ENCODE results near the gene ASB9.
"Not testable (repeated sequence)": the region's sequence is repeated elsewhere in the genome, so short reads cannot be mapped to it uniquely, and the experiment has no call there.

The ASB9 gene

DNA sequence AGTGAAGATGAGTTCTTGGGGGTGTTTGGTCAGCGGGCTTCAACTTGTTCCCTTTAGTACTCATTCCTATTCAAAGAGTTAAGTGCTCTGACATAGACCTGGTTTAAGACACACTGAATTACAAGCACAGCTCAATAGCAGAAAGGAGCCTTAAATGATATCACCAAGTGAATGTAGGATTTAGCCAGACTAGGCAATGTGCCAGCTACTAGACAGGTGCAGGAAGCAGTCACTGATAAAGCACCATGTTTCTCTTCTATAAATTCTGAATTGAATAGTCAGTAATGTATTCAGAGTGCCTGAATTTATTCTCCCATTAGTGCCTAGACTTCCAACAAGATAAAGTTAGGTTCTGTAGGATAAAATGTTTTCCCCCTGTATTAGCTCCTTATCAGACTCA lies 63.6 kb downstream of the ASB9 start:
- TF ChIP-seq, protein P1, sequence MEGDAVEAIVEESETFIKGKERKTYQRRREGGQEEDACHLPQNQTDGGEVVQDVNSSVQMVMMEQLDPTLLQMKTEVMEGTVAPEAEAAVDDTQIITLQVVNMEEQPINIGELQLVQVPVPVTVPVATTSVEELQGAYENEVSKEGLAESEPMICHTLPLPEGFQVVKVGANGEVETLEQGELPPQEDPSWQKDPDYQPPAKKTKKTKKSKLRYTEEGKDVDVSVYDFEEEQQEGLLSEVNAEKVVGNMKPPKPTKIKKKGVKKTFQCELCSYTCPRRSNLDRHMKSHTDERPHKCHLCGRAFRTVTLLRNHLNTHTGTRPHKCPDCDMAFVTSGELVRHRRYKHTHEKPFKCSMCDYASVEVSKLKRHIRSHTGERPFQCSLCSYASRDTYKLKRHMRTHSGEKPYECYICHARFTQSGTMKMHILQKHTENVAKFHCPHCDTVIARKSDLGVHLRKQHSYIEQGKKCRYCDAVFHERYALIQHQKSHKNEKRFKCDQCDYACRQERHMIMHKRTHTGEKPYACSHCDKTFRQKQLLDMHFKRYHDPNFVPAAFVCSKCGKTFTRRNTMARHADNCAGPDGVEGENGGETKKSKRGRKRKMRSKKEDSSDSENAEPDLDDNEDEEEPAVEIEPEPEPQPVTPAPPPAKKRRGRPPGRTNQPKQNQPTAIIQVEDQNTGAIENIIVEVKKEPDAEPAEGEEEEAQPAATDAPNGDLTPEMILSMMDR (IDR thresholded peaks at IDR 0.05; ENCODE audit: low read depth, low read length), result no peak
- H3K4me3 ChIP-seq (ENCODE audit: low read depth, low read length), result no peak overlapping the region

- no peak overlapping the region for H3K4me3 ChIP-seq (ENCODE audit: low read depth, low read length)
- TF ChIP-seq, protein P1 (IDR thresholded peaks at IDR 0.05; ENCODE audit: low read depth, low read length), result no peak
These were observed 65.6 kb downstream of the ASB9 start for GRCh38 chrX:15204130-15204751.

DNA sequence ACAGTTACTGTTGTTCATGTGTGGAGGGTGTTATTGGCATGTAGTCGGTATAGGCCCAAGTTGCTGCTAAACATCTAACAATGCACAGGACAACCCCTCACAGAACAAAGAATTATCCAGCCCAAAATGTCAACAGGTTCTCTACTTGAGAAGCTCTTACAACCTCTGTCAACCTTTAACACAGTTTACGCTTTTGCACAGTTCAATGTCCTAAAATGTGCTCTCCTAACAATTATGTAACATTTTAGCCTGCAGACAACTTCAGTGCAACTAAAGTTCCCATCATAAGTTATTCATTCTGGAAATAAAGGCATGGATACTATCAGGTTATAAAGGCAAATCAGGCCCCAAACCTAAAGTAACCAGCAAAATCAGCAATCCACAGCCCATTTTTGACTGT lies 66.2 kb downstream of the ASB9 start:
- no peak overlapping the region for H3K4me3 ChIP-seq (ENCODE audit: low read depth, low read length)
- TF ChIP-seq, protein P1 (IDR thresholded peaks at IDR 0.05; ENCODE audit: low read depth, low read length), result no peak

- no peak overlapping the region for H3K4me3 ChIP-seq (ENCODE audit: low read depth, low read length)
- TF ChIP-seq, protein P1 (IDR thresholded peaks at IDR 0.05; ENCODE audit: low read depth, low read length), result no peak
These were observed 67.3 kb downstream of the ASB9 start for GRCh38 chrX:15202454-15203177.

DNA sequence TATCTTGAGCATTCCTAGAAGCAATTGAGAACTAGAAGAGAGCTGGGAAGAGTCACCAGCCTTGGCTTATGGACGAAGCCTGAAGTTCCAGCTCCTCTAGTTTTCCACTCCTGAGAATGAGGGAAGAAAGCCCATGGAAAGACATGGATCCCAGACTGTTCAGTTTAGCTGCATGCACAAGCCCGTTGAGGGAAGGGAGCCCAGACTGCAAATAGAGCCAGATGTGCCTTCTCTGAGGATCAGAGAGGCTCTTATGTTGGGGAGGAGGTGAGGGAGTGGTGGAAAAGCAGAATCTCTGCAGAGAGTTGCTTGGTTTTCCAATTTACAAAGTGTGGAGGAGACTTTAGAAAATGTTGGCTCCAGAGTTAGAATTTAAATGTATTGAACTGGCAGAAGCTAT lies 69.0 kb downstream of the ASB9 start:
- H3K4me3 ChIP-seq (ENCODE audit: low read depth, low read length), result no peak overlapping the region
- TF ChIP-seq, protein P1 (IDR thresholded peaks at IDR 0.05; ENCODE audit: low read depth, low read length), result no peak

- H3K4me3 ChIP-seq (ENCODE audit: low read depth, low read length), result not testable (repeated sequence)
These were observed 71.2 kb downstream of the ASB9 start for GRCh38 chrX:15198608-15199202.

GRCh38 chrX:15194146-15194545 lies 75.7 kb downstream of the ASB9 start:
- TF ChIP-seq, protein P1 (IDR thresholded peaks at IDR 0.05; ENCODE audit: low read depth, low read length), result no peak
- H3K4me3 ChIP-seq (ENCODE audit: low read depth, low read length), result no peak overlapping the region

Data from WI38 (cell line).